GM19035 (cell line): ENCODE results near the gene MMP14.
"Not testable (repeated sequence)": the region's sequence is repeated elsewhere in the genome, so short reads cannot be mapped to it uniquely, and the experiment has no call there.

Experiments
- ATAC-seq: cut with Tn5 transposase; IDR thresholded peaks from one replicate; pipeline ENCODE4 v1.9.1; 2021; ENCODE audit not compliant: unreplicated experiment

The MMP14 gene

DNA sequence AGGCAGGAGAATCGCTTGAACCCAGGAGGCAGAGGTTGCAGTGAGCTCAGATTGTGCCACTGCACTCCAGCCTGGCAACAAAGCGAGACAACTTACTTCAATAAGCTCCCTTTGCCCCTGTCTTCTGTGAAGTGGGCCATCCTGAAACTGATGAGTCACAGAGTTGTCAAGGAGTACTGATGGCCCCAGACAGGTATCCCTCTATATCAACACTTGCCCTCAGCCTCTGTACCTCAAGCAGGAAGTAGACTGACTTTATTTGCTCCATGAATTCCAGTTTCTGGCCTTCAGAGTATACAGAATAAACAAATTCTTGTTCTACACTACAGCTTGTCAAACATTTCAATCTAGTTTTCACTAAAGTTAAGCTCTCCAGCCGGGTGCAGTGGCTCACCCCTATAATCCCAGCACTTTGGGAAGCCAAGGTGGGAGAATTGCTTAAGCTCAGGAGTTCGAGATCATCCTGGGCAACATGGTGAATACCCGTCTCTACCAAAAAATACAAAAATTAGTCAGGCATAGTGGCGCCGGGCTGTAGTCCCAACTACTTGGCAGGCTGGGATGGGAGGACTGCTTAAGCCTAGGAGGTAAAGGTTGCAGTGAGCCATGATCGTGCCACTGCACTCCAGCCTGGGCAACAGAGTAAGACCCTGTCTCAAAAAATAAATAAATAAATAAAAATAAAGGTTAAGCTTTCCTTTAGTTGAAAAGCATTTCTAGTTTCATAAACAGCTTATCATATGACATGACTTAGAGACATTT lies 18.8 kb downstream of the MMP14 start:
- no peak for ATAC-seq

DNA sequence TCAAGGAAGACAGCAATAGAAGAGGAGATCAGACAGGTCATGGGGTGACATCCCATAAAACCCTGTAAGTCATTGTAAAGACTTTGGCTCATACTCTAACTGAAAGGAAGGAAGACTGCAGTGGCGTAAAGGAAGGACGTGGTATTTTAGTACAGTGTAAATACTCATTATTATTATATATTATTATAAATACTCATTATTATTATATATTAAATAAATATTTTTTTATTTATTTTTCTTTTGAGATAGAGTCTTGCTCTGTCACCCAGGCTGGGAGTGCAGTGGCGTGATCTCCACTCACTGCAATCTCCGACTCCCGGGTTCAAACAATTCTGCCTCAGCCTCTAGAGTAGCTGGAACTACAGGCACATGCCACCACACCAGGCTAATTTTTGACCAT lies 20.0 kb downstream of the MMP14 start:
- ATAC-seq, result no peak

DNA sequence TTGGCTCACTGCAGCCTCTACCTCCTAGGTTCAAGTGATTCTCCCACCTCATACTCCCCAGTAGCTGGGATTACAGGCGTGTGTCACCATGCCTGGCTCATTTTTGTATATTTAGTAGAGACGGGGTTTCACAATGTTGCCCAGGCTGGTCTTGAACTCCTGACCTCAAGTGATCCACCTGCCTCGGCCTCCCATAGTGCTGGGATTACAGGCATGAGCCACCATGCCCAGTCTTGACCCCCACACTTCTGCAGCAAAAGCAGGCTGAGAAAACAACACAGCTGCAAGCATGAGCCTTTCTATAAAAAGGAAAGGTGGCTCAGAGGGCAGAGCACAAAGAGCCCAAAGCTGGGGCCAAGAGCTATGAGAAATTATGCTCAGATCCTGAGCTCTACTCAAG lies 24.0 kb downstream of the MMP14 start:
- ATAC-seq, result not testable (repeated sequence)

DNA sequence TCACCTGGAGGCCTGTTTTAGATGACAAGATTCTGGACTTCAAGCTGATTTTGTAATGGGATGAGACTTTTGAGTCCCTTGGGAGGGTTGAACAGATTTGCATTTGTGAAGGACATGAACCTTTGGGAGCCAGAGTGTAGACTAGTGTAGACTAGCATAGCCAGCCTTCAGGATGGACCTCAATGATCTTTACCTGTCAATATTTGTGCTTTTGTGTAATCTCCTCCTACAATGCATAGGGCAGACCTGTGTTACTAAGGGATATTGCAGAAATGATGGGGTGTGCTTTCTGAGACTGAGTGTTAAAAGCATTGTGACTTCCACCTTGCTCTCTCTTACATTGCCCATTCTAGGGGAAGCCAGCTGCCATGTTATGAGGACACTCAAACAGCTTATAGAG lies 25.3 kb downstream of the MMP14 start:
- no peak for ATAC-seq

DNA sequence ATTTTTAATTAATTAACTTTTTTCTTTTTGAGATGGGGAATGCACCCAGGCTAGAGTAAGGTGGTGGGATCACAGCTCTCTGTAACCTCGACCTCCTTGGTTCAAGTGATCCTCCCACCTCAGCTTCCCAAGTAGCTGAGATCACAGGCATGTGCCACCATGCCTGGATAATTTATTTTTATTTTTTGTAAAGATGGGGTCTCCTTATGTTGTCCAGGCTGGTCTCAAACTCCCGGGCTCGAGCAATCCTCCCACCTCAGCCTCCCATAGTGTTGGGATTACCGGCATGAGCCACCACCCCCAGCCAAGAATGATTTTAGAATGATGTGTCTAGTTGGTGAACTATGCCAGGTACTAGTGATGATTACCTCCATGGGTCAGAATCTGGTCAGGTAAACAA lies 28.6 kb downstream of the MMP14 start:
- ATAC-seq, result no peak

DNA sequence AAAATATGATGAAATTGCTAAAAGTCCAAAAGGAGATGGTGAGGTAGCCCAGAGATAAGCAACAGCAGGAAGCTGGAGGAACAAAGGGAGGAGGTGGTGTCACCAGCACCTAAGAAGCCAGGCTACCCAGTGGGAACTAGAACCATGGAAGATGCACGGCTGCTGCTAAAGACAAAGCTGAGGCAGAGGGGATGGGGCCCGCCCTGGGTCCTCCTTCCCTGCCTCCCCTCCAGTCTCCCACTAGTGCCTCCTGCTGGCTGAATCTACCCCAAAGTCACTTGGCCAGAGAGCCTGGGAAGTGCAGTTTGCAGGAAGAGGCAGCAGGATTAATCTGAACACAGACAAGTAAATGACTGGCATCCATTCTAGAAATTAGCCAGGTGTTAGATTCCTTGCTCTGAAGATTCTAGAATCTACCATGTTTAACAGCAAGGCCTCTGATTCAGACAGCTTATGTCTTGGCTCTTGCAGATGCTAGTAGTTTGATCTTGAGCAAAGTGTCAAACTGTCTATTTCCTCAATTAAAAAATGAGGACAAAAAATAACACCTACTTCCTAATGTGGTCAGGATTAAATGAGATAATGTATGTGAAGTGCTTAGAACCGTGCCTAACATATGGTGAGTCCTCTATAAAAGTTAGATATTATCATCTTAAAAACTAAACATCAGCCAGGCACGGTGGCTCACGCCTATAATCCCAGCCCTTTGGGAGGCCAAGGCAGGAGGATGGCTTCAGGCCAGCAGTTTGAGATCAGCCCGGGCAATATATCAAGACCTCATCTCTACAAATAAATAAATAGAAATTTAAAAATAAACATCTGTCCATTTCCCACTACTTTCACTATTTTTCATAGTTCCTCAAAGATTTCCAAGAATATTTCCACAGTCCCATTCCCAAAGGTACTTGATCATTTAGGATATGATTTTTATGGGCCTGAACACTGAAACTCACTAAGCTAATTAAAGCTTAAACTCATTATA lies 29.3 kb downstream of the MMP14 start:
- ATAC-seq, result no peak

DNA sequence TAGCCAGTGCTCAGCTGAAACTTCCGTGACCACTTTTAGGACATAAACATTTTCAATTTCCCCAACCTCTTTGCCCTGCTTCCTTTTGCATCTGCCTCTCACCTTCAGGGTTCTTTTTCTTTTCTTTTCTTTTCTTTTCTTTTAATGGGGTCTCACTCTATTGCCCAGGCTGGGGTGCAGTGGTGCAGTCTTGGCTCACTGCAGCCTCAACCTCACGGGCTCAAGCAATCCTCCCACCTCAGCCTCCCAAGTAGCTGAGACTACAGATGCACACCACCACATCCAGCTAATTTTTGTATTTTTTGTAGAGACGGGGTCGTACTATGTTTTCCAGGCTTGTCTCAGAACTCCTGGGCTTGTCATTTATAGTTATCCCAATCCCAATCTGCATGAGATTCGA lies 30.5 kb downstream of the MMP14 start:
- ATAC-seq, result no peak

DNA sequence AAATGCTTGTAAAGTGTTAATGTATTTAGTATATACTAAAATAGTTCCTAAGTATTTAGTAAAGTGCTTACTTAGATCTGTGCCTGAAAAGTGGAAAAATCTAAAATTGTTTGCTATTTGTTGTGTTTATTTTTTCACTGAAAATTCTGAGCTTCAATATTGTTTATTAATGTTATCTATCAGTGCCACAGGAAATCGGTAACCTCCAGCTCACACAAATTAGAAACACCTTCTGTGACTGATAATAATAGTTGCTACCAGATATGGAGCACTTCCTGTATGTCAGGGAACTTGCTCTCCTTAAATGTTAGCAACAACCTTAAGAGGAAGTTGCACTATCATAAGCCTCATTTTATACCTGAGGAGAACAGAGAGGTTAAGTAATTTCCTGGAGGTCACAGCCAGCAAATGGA lies 34.4 kb downstream of the MMP14 start:
- peak; percentile 31 for ATAC-seq

DNA sequence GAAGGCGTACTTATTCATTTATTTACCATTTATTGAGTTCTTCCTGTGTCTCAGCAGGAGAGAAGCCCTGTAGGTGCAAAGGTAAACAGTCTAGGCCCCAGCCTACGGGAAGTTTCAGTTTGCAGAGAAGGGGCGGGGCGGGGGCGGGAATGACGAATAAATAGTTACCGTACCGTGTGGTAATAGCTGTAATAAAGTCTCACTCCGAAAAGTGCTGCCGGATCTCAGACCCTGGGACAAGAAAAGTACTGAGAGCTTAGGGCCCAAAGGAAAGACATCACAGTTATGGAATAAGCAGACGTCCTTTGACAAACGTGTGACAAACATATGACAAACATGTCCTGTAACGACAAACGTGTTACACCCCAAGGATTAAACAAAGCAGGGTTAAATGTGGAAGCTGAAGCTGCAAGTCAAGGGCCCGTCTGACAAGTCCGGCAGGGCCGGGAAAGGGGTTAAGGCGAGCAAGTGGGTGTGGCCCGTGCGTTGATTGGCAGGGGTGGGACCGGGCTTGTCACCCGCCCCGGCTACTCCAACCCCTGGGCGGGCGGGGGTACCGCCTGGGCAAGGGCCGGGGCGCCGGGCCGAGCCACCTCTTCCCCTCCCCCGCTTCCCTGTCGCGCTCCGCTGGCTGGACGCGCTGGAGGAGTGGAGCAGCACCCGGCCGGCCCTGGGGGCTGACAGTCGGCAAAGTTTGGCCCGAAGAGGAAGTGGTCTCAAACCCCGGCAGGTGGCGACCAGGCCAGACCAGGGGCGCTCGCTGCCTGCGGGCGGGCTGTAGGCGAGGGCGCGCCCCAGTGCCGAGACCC lies 35.0 kb downstream of the MMP14 start, which contains the start of gene LRP10:
TSS of gene LRP10 (plus strand) at position 517 of the 809 bp plus-strand sequence. CDS start 564 bp downstream, outside the sequence.
- peak; percentile 82 for ATAC-seq

DNA sequence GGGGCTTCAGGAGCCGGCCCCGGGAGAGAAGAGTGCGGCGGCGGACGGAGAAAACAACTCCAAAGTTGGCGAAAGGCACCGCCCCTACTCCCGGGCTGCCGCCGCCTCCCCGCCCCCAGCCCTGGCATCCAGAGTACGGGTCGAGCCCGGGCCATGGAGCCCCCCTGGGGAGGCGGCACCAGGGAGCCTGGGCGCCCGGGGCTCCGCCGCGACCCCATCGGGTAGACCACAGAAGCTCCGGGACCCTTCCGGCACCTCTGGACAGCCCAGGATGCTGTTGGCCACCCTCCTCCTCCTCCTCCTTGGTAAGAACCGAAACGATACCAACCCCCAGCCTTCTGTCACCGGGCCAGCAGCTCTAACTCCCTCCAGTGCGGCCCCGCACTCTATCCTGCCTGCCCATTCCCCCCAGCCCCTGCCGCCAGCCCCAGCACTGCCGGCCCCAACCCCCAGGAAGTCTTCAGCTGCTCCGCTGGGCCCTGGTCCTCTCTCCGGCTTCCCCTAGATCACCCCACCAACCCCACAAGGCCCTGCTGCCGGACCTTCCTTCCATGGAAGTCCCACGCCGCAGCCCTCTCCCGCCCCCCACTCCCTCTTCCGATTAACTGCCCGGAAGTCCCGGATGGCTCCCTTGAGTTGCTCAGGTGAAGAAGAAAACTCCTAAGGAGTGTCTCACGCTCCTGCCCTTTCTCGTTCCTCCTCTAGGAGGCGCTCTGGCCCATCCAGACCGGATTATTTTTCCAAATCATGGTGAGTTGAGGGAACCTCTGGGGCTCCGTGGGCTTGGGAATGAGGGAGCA lies 35.8 kb downstream of the MMP14 start:
- peak; percentile 22 for ATAC-seq

DNA sequence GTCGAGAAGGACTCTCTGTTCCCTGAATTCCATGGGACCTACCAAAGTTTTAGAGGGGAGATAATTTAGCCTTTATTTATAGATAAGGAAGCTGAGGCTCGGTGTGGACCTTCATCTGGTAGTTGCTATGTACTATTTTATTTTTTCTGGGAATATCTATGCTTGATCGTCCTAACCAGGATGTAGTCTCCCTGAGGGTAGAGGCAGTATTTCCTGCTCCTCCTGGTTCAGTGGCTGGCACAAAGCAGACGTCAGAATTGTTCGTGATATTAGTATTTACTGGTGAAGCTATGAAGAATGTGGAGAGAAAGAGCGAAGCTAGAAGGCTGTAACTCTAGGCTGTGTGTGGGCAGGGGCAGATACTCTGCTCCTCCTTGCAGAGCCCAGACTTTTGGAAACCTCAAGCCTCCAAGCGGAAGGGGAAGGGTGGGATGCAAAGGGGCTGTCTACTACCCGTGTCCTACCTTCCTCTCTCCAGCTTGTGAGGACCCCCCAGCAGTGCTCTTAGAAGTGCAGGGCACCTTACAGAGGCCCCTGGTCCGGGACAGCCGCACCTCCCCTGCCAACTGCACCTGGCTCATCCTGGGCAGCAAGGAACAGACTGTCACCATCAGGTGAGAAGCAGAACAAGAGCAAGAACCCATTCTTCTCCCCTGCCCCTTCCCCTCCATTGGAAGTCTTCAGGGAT lies 36.6 kb downstream of the MMP14 start:
- no peak for ATAC-seq

DNA sequence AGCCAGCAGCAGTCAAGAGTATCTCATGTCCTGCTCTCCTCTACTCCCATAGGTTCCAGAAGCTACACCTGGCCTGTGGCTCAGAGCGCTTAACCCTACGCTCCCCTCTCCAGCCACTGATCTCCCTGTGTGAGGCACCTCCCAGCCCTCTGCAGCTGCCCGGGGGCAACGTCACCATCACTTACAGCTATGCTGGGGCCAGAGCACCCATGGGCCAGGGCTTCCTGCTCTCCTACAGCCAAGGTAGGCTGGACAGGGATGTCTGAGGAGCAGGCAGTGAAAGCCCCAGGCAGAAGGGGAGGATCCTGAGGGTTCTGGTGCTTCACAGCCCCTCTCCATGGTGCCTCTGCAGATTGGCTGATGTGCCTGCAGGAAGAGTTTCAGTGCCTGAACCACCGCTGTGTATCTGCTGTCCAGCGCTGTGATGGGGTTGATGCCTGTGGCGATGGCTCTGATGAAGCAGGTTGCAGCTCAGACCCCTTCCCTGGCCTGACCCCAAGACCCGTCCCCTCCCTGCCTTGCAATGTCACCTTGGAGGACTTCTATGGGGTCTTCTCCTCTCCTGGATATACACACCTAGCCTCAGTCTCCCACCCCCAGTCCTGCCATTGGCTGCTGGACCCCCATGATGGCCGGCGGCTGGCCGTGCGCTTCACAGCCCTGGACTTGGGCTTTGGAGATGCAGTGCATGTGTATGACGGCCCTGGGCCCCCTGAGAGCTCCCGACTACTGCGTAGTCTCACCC lies 38.8 kb downstream of the MMP14 start:
- no peak for ATAC-seq

DNA sequence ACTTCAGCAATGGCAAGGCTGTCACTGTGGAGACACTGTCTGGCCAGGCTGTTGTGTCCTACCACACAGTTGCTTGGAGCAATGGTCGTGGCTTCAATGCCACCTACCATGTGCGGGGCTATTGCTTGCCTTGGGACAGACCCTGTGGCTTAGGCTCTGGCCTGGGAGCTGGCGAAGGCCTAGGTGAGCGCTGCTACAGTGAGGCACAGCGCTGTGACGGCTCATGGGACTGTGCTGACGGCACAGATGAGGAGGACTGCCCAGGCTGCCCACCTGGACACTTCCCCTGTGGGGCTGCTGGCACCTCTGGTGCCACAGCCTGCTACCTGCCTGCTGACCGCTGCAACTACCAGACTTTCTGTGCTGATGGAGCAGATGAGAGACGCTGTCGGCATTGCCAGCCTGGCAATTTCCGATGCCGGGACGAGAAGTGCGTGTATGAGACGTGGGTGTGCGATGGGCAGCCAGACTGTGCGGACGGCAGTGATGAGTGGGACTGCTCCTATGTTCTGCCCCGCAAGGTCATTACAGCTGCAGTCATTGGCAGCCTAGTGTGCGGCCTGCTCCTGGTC lies 39.4 kb downstream of the MMP14 start:
- ATAC-seq, result no peak

DNA sequence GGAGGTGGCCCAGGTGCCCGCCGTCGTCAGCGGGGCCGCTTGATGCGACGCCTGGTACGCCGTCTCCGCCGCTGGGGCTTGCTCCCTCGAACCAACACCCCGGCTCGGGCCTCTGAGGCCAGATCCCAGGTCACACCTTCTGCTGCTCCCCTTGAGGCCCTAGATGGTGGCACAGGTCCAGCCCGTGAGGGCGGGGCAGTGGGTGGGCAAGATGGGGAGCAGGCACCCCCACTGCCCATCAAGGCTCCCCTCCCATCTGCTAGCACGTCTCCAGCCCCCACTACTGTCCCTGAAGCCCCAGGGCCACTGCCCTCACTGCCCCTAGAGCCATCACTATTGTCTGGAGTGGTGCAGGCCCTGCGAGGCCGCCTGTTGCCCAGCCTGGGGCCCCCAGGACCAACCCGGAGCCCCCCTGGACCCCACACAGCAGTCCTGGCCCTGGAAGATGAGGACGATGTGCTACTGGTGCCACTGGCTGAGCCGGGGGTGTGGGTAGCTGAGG lies 40.7 kb downstream of the MMP14 start:
- no peak for ATAC-seq

DNA sequence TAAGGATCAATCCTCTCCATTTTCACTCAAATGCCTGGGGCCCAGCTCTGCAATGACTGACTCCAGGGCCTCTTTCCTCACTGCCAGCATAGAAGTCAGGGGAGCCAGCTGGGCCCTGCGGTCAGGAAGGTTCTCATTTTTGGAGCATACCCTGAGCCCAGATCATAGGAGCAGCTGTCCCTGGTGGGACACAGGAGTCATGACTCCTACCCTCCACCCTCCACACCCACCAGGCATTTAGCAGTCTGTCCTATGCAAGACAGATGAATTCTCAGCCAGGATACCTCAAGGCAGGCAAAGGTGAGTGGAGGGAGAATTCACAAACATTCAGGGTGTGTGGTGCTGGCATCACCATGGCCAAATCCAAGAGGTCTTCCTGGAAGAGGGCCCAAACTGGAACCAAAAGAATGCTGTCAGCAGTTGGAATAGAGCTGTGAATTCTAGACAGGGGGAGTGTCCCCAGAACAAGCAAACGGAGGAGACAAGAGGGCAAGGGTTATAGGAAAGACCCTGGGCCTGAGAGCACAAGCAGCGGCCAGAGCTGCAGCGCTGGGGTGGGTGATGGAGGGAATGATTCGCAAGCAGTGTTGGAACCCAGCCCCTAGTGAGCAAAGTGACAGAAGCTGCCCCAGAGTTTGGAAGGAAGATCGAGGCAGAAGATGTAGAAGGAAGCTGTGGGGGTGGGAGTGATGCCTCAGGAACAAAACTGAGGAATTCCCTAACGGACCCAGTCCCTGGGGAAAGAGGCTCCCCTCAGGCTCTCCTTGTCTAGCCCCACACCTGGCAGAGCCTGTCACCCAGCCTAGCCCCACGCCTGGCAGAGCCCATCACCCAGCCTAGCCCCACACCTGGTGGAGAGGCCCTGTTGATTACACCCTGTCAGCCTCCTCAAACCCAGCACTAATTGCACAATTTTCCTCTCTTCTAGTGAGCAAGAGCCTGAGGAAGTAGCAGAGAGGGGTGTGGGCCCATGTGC lies 42.2 kb downstream of the MMP14 start:
- no peak for ATAC-seq

DNA sequence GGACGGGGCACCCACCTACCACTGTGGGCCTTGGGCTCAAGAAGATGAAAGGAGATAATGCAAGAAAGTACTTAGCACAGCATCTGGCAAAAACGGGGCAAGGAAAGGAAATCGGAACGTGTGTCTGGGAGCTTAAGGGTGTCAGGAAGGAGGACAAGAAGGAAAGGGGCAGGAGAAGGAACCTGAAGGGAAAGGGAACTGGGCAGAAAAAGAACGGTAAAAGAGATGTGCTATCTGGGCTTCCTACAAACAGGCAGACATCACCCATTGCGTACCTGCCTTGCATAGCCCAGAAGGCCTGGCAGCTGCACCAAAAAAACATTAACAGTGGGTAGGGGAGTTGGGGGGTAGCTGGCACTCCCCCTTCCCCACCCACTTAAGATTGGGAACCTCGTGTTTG lies 45.7 kb downstream of the MMP14 start:
- ATAC-seq, result no peak

DNA sequence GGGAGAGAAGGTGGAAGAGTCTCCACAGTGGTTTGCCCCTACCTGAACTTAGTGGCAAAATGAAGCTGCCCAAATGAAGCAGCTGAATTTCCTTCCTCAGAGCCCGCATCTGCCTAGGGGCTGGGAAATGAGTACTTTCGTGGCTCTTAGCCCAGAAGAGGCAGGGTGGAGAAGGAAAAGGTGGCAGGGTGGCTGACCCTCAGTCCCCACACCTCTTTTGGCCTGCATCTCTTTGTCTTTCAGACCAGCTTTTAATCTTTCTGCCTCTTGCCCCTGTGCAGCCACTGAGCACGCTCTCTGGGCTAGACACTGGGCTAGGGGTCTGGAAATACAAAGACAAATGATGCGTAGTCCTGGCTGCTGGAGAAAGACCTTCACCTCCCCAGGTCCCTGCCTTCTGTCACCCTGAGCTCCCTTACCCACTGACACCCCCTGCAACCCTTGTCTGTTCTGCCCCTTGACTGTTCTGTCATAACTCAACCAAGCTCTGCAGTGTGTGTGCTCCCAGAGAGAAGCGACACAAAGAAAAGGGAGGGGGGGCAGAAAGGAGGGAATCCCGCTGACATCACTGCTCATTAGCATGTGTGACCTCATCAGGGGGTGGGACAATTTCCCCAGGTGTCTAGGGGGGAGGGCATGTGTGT lies 46.3 kb downstream of the MMP14 start:
- ATAC-seq, result no peak
